A549 (cell line): ENCODE results near the gene TRMT5.

Source experiments
- CHD2 ChIP-seq: fragments of 150-350 bp; IDR thresholded peaks from 2 replicates; pipeline ENCODE4 v1.6.1; 2014; ENCODE audit warnings: low read length; ENCODE audit not compliant: partially characterized antibody
- TF ChIP-seq, protein P1 (sequence below): fragments of >200 bp; sonication (Bioruptor Twin); formaldehyde crosslinking; IDR thresholded peaks from 3 replicates; pipeline ENCODE4 v1.5.1; 2016

DNA sequence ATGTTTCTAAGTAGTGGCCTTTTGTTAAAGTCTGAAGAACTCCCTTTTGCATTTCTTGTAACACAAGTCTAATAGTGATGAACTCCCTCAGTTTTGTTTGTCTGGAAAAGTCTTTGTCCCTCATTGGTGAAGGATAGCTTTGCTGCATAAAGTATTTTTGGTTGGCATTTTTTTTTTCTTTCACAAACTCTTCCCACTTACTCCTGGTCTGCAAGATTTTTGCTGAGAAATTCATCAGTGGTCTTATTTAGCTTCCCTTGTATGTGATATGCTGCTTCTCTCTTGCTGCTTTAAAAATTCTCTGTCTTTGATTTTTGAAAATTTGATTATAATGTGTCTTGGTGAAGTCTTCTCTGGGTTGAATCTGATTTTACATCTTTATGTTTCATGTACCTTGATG, 22.7 kb downstream of the TRMT5 start:
- no peak for TF ChIP-seq CHD2
- TF ChIP-seq, protein P1, sequence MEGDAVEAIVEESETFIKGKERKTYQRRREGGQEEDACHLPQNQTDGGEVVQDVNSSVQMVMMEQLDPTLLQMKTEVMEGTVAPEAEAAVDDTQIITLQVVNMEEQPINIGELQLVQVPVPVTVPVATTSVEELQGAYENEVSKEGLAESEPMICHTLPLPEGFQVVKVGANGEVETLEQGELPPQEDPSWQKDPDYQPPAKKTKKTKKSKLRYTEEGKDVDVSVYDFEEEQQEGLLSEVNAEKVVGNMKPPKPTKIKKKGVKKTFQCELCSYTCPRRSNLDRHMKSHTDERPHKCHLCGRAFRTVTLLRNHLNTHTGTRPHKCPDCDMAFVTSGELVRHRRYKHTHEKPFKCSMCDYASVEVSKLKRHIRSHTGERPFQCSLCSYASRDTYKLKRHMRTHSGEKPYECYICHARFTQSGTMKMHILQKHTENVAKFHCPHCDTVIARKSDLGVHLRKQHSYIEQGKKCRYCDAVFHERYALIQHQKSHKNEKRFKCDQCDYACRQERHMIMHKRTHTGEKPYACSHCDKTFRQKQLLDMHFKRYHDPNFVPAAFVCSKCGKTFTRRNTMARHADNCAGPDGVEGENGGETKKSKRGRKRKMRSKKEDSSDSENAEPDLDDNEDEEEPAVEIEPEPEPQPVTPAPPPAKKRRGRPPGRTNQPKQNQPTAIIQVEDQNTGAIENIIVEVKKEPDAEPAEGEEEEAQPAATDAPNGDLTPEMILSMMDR = no peak
